Dermis microvascular lymphatic vessel endothelial cell (primary cell): ENCODE measurements around the gene NEUROG2. TPM values are rescaled to one million over a fixed set of nuclear protein-coding genes. Genes with fewer than 3 reads are reported as not detected.
"Not testable (repeated sequence)": the region's sequence is repeated elsewhere in the genome, so short reads cannot be mapped to it uniquely, and the experiment has no call there.

Source experiments
- DNase-seq, 2 donors: peaks; one replicate each; pipeline versions ENCODE4 v3.0.0 to v3.0.0-alpha.2; 2010; ENCODE audit warnings: low read depth in 2 of 2
- total RNA-seq: library from RNA; depleted of rRNA; stranded (reverse); fragments of >200 nt; gene quantifications from 2 replicates; pipeline ENCODE4 v1.2.1, GENCODE V29; 2014

Gene NEUROG2
- not detected in 2 replicates for total RNA-seq

- DNase-seq: no peak
Measured at GRCh38 chr4:112516066-112516470, at the start of gene NEUROG2. Gene NEUROG2 (minus strand): TSS chr4:112516180. CDS start chr4:112515475, 705 bp downstream.

DNA sequence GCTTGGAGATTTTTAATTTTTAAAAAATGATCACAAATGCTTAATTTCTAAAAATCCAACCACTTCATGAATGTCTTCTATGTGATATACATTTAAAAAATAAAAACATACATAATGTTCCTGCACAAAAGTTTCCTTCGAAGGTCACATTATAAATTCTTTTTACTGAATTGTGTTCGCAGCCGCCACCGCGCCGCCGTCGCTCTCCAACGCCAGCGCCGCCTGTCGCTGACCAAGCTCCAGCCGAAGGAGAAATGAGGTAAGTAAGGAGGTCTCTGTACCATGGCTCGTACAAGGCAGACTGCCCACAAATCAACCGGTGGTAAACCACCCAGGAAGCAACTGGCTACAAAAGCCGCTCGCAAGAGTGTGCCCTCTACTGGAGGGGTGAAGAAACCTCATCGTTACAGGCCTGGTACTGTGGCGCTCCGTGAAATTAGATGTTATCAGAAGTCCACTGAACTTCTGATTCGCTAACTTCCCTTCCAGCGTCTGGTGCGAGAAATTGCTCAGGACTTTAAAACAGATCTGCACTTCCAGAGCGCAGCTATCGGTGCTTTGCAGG, 48.8 kb upstream of the NEUROG2 start:
- DNase-seq: no peak

DNA sequence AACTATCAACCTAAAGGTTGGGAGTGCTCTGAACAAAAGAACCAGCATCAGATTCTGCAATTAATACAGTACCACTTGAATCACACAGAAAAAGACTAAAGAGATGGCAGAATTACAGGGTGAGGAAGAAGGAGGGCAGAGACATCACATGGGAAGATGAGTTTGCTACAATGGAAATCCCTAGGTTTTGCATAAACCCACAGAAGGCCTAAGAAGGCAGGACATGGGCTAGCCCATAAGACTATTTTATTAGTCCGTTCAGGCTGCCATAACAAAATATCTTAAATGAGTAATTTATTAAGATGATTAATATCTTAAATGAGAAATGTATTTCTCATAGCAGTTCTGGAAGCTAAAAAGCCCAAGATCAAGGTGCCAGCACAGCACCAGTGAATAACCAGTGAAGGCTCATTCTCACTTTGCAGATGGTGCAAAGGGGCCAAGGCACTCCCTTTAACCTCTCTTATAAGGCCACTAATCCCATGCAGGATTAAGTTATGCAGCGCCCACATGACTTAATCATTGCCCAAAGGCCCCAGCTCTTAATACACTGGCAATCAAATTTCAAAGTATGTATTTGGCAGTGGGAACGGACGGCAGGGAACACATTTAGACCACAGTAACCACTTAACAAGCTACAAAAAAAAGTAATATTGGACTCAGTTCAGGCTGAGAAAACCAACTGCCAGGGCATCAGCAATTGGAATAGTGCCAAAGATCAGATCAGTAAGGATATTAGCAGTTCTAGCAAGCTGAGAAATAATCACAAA, 47.6 kb upstream of the NEUROG2 start:
- DNase-seq: no peak

DNA sequence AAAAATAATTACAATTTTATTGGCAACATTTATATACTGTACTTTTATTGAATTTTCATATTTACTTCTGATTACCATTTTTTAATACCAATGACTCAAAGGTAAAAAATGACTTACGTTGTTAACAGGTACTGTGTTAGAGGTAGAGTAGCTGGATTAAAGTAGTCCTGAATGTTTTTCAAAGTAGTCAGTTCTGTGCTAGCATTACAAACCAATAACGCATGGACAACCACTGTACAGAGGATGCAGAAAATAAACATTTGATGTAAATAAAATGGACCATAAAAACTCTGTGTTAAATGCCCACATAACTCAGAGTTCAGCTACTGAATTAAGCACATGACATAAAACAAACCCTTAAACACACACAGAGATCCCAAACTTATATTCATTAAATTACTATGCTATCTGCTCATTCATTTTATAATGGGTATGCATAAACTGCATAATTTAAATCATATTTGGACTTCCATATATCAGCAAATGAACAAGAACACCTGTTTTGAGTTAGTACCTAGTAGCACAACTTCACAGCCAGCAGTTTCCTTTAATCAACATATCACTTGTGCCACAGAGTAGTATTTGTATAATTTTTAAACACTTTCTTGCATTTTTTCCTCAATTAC, 46.4 kb upstream of the NEUROG2 start:
- DNase-seq: no peak

GRCh38 chr4:112560084-112560483, 44.1 kb upstream of the NEUROG2 start:
- DNase-seq: no peak

DNA sequence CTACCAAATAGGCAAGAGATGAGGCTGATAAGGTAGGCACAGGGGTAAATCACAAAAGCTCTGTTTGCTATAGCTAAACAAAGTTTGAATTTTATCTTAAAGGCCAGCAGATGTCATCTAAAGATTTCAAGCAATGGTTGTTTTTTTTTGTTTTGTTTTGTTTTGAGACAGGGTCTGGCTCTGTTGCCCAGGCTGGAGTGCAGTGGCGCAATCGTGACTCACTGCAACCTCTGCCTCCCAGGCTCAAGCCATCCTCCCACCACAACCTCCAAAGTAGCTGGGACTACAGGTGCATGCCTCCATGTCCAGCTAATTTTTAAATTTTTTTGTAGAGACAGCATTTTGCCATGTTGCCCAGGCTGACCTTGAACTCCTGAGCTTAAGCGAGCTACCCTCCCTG, 43.1 kb upstream of the NEUROG2 start:
- no peak for DNase-seq

- DNase-seq: no peak
Measured at GRCh38 chr4:112557676-112558411, 41.9 kb upstream of the NEUROG2 start.

- DNase-seq: not testable (repeated sequence)
Measured at GRCh38 chr4:112554271-112554670, 38.3 kb upstream of the NEUROG2 start.

- no peak for DNase-seq
Measured at GRCh38 chr4:112552668-112553067, 36.7 kb upstream of the NEUROG2 start.

- DNase-seq: no peak
Measured at GRCh38 chr4:112550728-112551127, 34.7 kb upstream of the NEUROG2 start.

DNA sequence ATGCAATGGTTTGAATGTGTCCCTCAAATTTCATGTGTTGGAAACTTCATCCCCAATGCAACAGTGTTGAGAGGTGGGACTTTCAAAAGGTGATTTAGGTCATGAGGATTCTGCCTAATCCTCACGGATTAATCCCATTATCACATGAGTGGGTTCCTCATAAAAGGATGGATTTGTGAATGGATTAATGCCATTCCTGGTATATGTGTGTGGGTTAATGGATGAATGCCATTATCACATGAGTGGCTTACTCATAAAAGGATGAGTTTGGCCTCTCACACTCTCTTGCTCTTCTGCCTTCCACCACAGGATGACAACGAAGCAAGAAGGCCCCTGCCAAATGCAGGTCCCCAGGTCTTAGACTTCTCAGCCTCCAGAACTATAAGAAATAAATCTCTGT, 30.5 kb upstream of the NEUROG2 start:
- no peak for DNase-seq

DNA sequence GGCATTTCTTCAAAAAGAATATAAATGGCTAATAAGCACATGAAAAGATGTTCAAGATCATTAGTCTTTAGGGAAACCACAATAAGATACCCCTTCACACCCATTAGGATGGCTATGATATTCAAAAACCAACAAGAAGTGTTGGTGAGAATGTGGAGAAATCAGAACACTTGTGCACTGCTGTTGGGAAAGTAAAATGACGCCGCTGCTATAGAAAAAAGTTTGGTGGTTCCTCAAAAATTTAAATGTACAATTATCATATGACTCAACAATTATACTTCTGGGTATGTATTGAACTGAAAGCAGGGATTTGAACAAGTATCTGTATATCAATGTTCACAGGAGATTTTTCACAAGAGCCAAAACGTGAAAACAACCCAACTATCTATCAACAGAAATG, 29.4 kb upstream of the NEUROG2 start:
- no peak for DNase-seq

DNA sequence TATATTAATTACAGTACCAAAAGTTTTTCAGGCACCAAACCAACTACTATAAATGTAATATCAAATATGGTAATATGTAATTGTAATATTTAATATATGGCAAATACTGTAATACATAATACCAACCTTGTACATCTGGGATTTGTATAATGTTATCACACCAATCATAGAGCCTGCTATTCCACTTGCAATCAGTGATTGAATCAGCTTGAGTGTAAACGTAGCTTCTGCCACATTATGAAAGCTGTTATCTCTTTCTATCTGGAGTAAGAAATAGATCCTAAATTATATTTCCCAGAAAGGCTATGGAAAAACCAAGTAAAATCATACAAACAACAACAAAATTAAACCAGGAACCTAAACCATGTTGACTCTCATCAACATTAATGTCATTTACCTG, 24.7 kb upstream of the NEUROG2 start:
- DNase-seq: no peak

- no peak for DNase-seq
Measured at GRCh38 chr4:112536123-112536522, 20.1 kb upstream of the NEUROG2 start.

GRCh38 chr4:112532267-112532666, 16.3 kb upstream of the NEUROG2 start:
- DNase-seq: no peak

DNA sequence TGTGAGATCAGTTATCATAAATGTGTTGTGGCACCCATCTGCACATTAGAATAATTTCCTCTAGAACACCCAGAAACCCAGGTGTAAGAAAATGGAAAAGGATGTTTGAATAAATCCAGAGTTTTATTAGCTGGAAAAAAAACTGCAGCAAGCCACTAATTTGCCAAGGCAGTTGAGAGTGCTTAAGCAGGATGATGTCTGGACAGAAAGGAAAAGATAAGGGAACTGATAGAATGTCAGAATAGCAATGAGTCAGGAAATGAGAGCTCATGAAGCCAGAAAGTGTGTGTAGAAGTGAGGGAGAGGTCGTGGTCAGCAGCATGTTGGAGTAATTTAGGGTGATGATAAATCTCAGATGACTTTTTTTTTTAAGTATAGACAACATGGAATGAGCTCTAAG, 15.2 kb upstream of the NEUROG2 start:
- no peak for DNase-seq

- no peak for DNase-seq
Measured at GRCh38 chr4:112526061-112526460, 10.1 kb upstream of the NEUROG2 start.

DNA sequence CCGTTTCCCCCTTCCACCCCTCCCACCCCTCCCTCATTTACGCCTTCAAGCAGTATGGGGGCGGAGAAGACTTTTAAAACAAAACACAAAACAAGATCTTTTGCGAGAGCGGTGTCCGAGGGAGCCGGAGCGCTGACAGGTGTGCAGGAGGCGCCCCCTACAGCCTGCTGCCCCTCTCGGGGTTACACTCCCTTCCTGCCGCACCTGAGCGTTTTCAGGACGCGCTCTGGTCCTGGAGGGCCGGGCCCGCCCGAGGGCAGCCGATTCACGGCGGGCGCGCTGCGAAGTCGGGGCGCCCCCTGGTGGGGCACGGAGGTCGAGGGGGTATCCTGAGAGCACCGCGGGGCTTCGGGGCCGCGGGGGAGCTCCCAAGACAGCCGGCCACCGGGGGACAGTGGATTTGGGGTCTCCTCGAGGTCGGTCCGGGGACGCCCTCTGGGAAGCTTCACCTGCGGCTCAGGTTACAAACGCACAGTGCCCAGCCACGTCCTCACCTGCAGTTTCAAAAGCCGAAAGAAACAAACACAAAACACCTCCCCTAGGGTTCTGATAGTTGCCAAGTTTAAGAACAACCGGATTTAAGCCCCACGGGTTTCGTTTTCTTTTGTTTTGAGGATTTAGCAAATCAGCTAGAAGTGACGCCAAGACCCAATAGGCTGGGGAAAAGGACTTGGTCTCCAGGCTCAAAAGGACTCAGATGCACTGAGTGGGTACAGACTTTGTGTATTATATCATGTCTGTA, 8.0 kb upstream of the NEUROG2 start:
- peak in 1 of 2 donors; percentile 46 for DNase-seq

DNA sequence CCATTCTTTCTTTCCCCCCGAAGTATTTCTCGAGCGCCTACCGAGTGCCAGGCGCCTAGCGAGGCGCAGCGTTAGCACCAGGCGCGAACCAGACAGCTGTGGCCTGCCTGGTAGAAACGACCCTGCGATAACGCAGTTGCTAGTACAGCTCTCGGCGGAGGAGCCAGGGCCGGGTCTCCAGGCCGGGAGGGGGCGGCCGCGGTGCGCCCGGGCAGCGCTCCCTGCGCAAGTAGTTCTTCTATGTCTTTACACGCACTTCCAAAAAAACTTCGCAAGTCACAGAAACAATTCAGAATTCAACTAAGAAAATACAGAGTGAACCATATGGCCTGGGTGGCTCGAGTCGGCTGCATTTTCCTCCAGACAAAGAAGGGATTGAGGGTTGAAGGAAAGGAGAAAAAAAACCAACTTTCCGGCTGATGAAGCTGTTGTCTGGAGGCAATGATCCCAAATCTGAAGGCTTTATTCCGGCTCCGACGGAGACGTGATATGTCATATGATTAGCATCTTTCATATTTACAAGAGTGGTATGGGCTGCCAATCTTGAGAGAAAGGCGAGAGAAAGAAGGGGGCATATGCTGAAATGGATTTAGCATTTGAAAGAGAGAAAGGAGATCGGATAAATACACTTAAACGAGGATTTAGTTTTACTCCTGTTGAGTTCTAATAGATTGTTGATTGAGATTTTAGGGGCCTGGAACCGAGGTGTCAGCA, 7.2 kb upstream of the NEUROG2 start:
- peak in 1 of 2 donors; percentile 59 for DNase-seq

GRCh38 chr4:112522431-112522830, 6.5 kb upstream of the NEUROG2 start:
- DNase-seq: not testable (repeated sequence)
